SU-DHL-6 (cell line): ENCODE data around the gene OCEL1.

Source experiments
- CTCF ChIP-seq: fragments of 200-600 bp; sonication (generic); IDR thresholded peaks from one replicate; pipeline ENCODE4 v1.5.1; 2017; ENCODE audit warnings: antibody characterized with exemption, mild to moderate bottlenecking, low read length, moderate library complexity; ENCODE audit not compliant: insufficient read depth, poor library complexity, severe bottlenecking
- EZH2phosphoT487 ChIP-seq: fragments of 200-600 bp; sonication (generic), shearing (Covaris generic); conservative IDR thresholded peaks from 2 replicates; pipeline ENCODE4 v1.6.1; 2018; ENCODE audit warnings: mild to moderate bottlenecking, antibody characterized with exemption, low read length, moderate library complexity, mixed read lengths

DNA sequence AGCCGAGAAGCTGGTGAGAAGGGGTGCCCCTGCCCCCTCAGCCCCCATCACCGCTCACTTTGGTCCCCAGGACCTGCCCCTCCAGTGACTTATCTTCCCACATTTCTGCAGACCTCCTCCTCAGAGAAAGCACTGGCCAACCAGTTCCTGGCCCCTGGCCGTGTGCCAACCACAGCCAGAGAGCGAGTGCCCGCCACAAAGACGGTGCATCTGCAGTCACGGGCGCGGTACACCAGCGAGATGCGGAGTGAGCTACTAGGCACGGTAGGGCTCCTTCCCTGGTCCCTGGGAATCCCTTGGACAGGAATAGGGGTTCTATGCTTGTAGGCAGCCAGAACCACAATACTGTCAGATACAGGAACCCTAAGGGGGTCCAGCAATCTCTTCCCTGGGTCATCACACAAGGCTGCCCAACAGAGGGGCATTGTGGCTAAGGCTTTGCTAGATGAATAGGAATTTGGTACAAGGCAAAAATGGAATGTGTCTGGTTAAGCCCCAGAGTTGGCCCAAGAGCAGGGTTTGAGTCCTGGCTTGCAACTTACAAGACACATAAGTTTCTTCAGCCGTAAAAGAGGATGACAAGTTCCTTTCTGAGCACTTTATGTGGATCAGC is 9.9 kb upstream of the OCEL1 start:
- TF ChIP-seq CTCF (no peak), EZH2phosphoT487 (no peak)
